Stimulated activated CD8-positive, alpha-beta memory T cell treated with anti-CD3 and anti-CD28 coated beads, Interleukin-7, amount 100 ng/mL, for 24 hours (primary cell): ENCODE measurements around the gene FADS2.

Experiments used
- DNase-seq: peaks from one replicate; pipeline ENCODE4 v3.0.0-alpha.2; 2020; ENCODE audit warnings: low read depth

FADS2 gene

DNA sequence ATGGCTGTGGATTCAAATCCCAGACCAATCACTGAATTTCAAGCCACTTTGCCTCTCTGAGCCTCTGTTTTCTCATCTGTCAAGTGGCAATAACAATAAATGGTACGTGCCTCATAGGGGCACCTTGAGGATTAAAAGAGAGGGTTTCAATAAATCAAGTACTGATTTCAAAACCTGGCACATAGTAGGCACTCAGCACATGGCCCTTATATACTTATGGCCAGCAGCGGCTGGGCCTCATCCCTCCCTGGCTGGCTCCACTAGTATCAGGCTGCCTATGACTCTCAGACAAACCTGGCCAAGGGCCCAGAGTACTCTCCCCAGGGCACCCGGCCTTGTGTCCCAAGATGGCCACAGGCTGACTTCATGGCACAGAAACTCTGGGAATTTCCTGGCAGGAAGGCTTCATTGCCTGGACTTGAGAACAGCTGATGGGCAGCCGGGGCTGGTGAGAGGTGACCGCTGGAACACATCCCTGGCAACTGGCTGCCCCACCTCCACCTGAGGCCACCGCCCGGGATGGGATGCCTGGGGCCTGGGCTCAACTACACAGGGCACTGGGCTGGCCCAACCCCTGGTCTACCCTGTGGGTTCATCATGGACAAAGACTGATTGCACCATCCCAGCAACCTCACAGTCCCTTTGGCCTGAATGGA lies 59.9 kb downstream of the FADS2 start:
- no peak for DNase-seq

DNA sequence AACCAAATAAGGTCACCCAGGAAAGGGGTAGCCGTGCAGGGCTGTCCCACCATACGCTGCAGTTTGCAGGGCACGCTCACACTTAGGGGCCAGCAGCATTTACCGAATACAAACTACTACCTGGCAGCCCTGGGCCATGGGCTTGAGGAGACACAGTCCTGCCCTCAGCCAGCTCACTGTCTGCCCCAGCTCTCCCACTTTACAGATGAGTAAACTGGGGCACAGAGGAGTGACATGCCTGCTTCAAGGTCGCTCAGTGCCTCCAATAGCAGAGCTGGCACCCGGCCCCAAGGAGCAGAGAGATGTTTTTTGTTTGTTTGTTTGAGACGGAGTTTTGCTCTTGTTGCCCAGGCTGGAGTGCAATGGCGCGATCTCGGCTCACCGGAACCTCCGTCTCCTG lies 60.5 kb downstream of the FADS2 start:
- DNase-seq: no peak

- DNase-seq: no peak
Measured at GRCh38 chr11:61889831-61890230, 61.7 kb downstream of the FADS2 start.

- no peak for DNase-seq
Measured at GRCh38 chr11:61890529-61891330, 62.6 kb downstream of the FADS2 start.

GRCh38 chr11:61891331-61892084 lies 63.4 kb downstream of the FADS2 start, which contains the start of gene FADS3:
Gene FADS3, minus strand, starts transcription at chr11:61891545. Its CDS starts 164 bp downstream, at chr11:61891381.
- peak; percentile 17 for DNase-seq

GRCh38 chr11:61892085-61892370 lies 63.9 kb downstream of the FADS2 start:
- DNase-seq: no peak

DNA sequence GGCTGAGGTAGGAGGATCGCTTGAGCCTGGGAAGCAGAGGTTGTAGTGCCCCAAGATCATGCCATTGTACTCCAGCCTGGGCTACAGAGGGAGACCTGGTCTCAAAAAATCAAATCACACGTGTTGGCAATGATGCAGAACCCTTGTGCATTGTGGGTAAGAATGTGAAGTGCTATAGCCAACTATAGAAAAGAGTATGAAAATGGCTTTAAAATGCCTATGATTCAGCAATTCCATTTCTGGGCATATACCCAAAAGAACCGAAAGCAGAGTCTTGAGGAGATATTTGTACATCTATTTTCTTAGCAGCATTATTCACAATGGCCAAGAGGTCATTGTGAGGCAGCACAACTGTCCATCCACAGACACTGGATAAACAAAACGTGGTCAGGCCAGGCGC lies 65.9 kb downstream of the FADS2 start:
- no peak for DNase-seq

DNA sequence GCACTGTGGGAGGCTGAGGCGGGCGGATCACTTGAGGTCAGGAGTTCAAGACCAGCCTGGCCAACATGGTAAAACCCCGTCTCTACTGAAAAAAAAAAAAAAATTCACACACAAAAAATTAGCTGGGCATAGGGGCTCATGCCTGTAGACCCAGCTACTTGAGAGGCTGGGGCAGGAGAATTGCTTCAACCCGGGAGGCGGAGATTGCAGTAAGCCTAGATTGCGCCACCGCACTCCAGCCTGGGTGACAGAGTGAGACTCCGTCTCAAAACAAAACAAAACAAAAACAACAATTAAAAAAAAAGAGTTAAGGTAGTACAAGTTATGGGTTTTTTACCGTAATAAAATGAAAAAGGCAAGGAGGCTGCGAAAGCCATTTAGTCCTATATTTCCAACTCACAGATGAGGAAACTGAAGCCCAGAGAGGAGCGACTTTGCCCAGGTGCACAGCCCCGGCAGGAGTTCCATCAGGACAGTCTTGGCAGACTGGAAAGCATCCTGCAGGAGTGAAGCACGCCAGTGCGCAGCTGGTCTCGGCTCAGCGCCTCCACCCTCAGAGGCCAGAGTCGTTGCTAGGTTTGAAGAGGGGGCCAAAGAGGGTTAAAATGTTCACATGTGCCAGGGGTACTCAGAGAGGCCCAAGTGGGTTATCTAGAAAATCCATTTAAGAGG lies 67.1 kb downstream of the FADS2 start:
- DNase-seq: no peak

DNA sequence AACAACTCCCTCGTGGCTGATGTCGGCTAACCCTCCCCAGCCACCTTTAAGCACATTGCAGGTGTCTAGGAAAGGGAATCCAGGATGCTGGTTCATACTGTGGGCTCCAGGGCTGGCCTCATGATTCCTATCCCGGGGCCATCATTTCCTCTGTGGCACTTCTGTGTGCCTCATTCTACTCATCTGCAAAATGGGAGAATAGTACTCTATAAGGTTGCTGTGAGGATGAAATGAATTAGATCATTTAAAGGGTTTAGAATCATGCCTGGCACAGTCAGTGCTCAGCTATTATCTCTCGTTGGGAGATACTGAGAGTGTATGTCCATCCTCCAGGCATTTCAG lies 67.6 kb downstream of the FADS2 start:
- DNase-seq: no peak

GRCh38 chr11:61896665-61897386 lies 68.7 kb downstream of the FADS2 start:
- DNase-seq: no peak

DNA sequence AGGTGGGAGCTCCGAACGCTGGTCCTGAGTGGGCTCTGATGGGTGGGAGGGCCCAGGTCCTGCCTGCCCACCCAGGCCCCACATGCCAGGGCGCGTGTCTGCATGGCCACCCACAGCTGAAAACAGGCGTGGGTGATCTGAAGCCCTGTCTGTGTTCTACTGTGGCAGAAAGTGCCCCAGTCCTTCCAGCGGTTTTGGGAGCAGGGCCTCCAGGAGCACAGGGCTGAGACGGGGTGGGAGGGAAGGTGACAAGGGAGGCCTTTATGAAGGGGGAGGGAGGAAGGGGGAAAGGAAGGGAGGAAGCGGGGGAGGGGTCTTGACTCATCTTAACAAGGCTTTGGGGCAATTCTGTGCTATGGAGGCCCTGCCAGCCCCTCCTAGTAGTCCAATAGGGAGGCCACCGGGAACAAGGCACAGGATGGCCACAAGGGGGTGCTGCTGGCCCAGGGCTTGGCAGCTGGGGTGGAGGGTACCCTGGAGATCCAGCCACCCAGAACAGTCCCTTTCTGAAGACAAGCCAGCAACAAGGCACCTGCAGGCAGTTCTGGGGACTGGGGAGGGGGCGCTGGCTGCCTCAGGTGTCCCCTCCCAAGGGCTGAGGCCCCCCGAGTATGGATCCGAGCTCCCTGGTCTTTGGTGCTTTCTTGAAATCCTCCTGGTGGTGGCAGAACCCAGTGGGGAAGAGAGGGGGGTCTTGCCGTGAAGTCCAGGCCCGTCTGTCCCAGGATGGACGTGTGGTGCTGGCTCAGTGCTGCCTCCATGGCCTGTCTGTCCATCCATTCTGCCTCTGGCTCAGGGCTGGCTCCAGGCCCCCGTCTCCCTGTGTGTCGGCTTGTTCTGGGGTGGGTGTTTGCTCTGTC lies 69.5 kb downstream of the FADS2 start:
- DNase-seq: peak; percentile 61

GRCh38 chr11:61898247-61898582 lies 70.1 kb downstream of the FADS2 start:
- no peak for DNase-seq

- DNase-seq: peak; percentile 90
Measured at GRCh38 chr11:61899146-61899841, 71.2 kb downstream of the FADS2 start.

GRCh38 chr11:61900251-61900650 lies 72.2 kb downstream of the FADS2 start:
- DNase-seq: no peak

DNA sequence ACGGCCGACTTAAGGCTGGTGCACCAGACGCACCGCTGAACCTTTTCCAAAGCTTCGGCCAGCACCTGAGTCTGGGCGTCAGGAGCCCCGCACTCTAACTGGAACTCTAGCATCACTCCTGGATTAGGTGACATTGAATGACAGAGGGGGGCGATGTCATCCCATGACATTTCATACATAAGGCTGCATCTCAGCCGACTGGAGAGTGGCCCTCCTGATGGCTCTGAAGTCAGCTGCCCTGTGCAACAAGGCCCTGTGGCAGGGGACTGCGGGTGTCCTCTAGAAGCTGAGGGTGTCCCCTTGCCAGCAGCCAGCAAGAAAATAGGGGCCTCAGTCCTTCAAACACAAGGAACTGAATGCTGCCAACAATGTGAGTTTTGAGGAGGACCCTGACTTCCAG lies 73.3 kb downstream of the FADS2 start:
- no peak for DNase-seq

GRCh38 chr11:61902313-61902712 lies 74.2 kb downstream of the FADS2 start:
- DNase-seq: no peak

DNA sequence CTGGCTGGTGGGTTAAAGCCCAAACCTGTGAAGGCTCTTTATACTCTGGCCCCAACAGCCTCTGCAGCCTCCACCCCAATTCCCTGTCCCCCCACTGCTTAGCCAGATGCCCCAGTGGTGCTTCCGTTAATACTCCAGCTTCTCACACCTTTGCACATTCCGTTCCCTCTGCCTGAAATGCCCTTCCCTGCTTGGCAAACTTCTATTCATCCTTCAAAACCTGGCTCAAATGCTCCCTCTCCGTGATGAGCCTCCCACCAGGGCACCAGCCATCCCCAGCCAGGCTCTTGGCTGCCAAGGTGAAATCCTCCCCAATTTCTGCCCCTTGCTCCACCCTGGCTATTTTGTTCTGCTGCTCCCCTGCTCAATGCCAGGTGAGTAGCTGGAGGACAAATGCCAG lies 75.7 kb downstream of the FADS2 start:
- DNase-seq: no peak

DNA sequence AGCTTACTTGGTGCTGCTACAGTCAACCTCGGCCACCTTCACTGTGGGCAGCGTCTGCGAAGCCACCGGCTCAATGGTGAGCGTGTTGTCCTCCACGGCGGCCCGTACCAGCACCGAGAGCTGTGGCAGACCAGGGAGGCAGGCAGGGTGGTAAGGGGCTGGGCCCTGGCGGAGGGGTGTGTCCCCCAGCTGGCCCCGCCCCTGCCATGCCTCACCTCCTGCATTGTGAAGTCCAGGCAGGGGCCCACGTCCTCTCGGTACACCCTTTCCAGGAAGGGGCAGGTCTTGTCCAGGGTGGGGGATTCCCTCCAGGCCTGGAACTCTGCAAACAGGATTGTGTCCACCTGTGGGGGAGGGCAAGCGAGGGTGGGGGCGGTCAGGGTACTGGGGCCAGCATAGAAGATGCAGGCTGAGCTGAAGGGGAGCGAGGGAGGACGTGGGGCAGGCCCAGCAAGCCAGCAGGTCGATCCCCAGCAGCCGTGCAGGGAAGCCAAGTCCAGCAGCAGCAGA lies 76.5 kb downstream of the FADS2 start:
- DNase-seq: no peak

DNA sequence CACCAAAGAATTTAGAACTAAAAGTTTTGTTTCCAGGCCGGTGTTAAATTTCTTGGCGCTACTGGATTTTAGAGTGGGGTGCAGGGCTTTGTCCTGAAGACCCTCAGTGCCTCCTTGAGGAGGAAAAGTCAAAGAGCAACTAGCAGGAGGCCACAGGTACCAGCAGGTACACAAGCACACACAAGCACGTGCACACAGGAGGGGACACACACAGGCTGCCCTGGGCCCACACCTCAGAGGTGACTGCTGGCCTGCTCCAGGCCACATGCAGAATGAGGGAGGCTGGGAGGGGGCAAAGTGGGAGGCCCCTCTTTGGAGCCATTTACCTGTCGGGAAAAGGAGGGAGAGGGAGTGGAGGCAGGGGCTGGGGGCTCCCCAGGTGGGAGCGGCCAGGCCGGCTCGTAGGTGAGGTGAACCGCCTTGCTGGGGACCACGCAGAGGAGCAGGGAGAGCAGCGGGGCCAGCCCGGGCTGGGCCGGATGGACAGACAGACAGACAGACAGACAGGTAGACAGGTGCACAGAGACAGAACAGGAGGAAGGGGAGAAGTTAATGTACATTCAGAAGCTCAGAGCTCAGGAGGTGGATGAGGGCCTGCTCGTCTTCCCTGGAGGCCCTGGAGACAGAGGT lies 77.1 kb downstream of the FADS2 start:
- no peak for DNase-seq
